SJCRH30 (cell line): ENCODE data around the gene ZNF444. TPM values are rescaled to one million over a fixed set of nuclear protein-coding genes. Genes with fewer than 3 reads are reported as not detected.
"Not testable (repeated sequence)": the region's sequence is repeated elsewhere in the genome, so short reads cannot be mapped to it uniquely, and the experiment has no call there.

Source experiments
- DNase-seq, 2 experiments: peaks; one replicate each; pipeline ENCODE4 v3.0.0-alpha.2; 2015 to 2020
- H3K27ac ChIP-seq: fragments of 250-450 bp; sonication (Bioruptor Pico); 2 replicates; pipeline ENCODE4 v1.5.1; 2020; ENCODE audit warnings: mild to moderate bottlenecking, moderate library complexity
- H3K27me3 ChIP-seq: fragments of 250-450 bp; sonication (Bioruptor Pico); 2 replicates; pipeline ENCODE4 v1.5.1; 2020; ENCODE audit warnings: mild to moderate bottlenecking, moderate library complexity
- H3K36me3 ChIP-seq: fragments of 250-450 bp; sonication (Bioruptor Pico); 2 replicates; pipeline ENCODE4 v1.5.1; 2020; ENCODE audit warnings: mild to moderate bottlenecking, moderate library complexity
- H3K4me1 ChIP-seq: fragments of 250-450 bp; sonication (Bioruptor Pico); 2 replicates; pipeline ENCODE4 v1.5.1; 2020; ENCODE audit warnings: mild to moderate bottlenecking, moderate library complexity
- H3K4me3 ChIP-seq: fragments of 250-450 bp; sonication (Bioruptor Pico); 2 replicates; pipeline ENCODE4 v1.5.1; 2020; ENCODE audit warnings: mild to moderate bottlenecking, moderate library complexity
- H3K9me3 ChIP-seq: fragments of 250-450 bp; sonication (Bioruptor Pico); replicated peaks from 2 replicates; pipeline ENCODE4 v1.5.1; 2020; ENCODE audit warnings: mild to moderate bottlenecking, moderate library complexity
- total RNA-seq: library from RNA; depleted of rRNA; stranded (reverse); fragments of >200 nt; shearing (Covaris generic); gene quantifications from 2 replicates; pipeline ENCODE4 v1.2.3, GENCODE V29; 2014

Gene ZNF444
- total RNA-seq, 1 experiment from 2014 or later: 18.7 TPM

DNA sequence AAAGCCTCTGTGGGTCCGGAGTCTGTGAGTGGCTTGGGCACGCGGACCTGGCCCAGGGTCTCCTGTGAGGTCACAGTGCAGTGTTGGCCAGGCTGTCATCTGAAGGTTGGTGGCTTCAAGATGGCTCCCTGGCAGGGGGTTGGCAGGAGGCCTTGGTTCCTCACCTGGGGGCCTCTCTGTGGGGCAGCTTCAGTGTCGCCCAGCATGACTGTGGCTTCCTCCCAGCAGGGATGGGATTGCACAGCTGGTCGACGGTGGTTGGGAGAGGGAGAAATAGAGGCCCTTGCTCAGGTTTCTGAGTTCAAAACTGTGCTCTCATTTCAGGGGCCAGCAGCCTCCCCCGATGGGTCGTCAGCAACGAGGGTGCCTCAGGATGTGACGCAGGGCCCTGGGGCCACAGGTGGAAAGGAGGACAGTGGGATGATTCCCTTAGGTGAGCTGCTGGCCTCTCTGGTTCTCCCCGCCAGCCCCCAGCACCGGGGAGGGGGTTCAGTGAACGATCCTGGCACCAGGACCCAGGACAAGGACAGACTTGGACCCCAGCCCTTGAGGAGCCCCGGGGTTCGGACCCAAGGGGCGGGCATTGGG lies 17.2 kb downstream of the ZNF444 start:
- DNase-seq: no peak
- no peaks in the 10 kb centered on the region for H3K27me3 ChIP-seq
- peaks cover 8% of the 10 kb centered on the region; the same call in 1 of the 2 replicates for H3K36me3 ChIP-seq
- no peak overlapping the region for H3K27ac ChIP-seq
- no peak overlapping the region for H3K4me3 ChIP-seq
- no peaks in the 10 kb centered on the region for H3K9me3 ChIP-seq
- no peaks in the 10 kb centered on the region for H3K4me1 ChIP-seq

DNA sequence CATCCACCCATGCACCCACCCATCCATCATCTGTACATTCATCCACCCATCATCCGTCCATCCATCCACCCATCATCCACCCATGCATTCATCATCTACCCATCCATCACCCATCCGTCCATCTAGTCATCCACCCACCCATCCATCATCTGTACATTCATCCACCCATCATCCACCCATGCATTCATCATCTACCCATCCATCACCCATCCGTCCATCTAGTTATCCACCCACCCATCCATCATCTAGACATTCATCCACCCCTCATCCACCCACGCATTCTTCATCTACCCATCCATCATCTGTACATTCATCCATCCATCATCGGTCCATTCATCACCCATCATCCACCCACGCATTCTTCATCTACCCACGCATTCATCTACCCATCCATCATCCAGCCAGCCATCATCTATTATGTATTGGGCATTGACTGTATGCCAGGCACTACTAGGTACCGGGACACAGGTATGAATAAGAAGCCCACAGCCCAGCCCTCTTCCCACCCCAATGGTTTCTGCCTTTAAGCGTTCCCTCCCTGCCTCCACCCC lies 18.0 kb downstream of the ZNF444 start:
- DNase-seq: no peak
- no peak overlapping the region for H3K27ac ChIP-seq
- H3K4me1 ChIP-seq: no peaks in the 10 kb centered on the region
- H3K27me3 ChIP-seq: no peaks in the 10 kb centered on the region
- H3K4me3 ChIP-seq: no peak overlapping the region
- H3K9me3 ChIP-seq: no peaks in the 10 kb centered on the region
- peaks cover 8% of the 10 kb centered on the region; the same call in 1 of the 2 replicates for H3K36me3 ChIP-seq

DNA sequence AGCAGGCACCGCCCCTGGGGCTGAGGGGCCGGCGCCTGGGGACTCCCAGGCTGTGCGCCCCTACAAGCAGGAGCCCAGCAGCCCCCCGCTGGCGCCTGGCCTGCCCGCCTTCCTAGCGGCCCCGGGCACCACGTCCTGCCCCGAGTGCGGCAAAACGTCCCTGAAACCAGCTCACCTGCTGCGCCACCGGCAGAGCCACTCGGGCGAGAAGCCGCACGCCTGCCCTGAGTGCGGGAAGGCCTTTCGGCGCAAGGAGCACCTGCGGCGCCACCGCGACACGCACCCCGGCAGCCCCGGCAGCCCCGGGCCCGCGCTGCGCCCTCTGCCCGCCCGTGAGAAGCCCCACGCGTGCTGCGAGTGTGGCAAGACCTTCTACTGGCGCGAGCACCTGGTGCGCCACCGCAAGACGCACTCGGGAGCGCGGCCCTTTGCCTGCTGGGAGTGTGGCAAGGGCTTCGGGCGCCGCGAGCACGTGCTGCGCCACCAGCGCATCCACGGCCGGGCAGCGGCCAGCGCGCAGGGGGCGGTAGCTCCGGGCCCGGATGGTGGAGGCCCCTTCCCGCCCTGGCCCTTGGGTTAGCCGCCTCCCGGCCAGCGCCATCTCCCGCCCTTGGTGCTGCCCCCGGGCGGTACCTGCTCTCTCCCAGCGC lies 18.7 kb downstream of the ZNF444 start:
- H3K4me3 ChIP-seq: no peak overlapping the region
- H3K27me3 ChIP-seq: no peaks in the 10 kb centered on the region
- no peaks in the 10 kb centered on the region for H3K9me3 ChIP-seq
- H3K27ac ChIP-seq: no peak overlapping the region
- peaks cover 8% of the 10 kb centered on the region; the same call in 1 of the 2 replicates for H3K36me3 ChIP-seq
- no peaks in the 10 kb centered on the region for H3K4me1 ChIP-seq
- no peak for DNase-seq

DNA sequence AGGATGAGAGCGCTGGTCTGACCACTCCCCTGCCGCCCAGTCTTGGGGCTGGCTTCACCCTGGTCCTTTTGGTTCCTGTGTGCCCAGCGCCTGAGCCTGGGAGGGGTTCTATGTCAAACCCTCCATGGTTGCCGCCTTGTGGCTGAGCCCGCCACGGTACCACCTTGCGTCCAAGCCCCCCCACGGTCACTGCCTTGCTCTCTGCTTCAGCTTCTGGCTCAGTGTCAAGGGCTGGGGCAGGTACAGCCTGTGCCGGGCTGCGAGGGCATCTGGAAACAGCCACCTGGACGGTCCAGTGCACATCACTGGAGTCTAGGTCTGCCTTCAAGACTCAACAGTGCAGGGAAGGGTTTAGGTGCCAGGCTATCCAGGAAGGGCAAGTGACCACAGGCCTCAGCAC lies 20.4 kb downstream of the ZNF444 start:
- Histone ChIP-seq H3K4me1 (no peaks in the 10 kb centered on the region), H3K4me3 (no peak overlapping the region), H3K27me3 (no peaks in the 10 kb centered on the region), H3K36me3 (0 out of 2 replicates have a peak, but pooled peaks cover 2% of the 10 kb centered on the region), H3K9me3 (no peaks in the 10 kb centered on the region), H3K27ac (no peak overlapping the region)
- no peak for DNase-seq

DNA sequence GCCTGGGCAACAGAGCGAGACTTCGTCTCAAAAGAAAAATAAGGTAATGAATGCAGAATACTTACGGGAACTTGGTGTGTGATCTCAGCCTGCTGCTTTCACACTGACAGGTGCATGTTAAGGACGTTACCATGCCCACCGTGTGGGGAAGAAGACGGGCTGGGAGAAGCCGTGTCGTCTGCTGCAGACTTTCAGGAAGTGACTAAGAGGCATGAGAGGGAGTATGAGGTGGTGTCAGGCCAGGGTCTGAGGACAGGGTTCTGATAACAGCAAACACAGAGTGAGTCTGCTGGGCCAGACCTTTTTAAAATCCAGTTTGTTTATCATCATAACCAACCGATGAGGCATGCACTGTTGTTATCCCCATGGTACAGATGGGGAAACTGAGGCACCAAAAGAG lies 21.2 kb downstream of the ZNF444 start:
- no peak for DNase-seq
- Histone ChIP-seq H3K36me3 (0 out of 2 replicates have a peak, but pooled peaks cover 2% of the 10 kb centered on the region), H3K4me3 (no peak overlapping the region), H3K27me3 (no peaks in the 10 kb centered on the region), H3K27ac (no peak overlapping the region), H3K4me1 (no peaks in the 10 kb centered on the region), H3K9me3 (no peaks in the 10 kb centered on the region)

DNA sequence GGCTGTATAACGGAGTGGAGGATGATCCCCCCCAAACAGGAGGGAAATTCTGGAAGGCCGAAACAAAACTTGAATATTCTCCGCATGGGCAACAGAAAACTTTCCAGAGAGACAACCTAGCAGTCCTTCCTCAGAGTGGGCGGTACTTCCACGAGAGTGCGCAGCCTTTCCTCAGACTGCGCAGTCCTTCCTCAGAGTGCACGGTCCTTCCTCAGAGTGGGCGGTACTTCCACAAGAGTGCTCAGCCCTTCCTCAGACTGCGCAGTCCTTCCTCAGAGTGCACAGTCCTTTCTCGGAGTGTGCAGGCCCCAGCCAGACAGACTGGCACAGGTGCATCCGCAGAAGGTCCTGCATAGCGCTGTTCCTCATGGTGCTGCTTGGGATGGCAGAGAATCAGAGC lies 22.0 kb downstream of the ZNF444 start:
- Histone ChIP-seq H3K27ac (no peak overlapping the region), H3K4me1 (no peaks in the 10 kb centered on the region), H3K9me3 (no peaks in the 10 kb centered on the region), H3K36me3 (0 out of 2 replicates have a peak, but pooled peaks cover 2% of the 10 kb centered on the region), H3K27me3 (no peaks in the 10 kb centered on the region), H3K4me3 (no peak overlapping the region)
- DNase-seq: peak in 1 of 2 experiments; percentile 38

DNA sequence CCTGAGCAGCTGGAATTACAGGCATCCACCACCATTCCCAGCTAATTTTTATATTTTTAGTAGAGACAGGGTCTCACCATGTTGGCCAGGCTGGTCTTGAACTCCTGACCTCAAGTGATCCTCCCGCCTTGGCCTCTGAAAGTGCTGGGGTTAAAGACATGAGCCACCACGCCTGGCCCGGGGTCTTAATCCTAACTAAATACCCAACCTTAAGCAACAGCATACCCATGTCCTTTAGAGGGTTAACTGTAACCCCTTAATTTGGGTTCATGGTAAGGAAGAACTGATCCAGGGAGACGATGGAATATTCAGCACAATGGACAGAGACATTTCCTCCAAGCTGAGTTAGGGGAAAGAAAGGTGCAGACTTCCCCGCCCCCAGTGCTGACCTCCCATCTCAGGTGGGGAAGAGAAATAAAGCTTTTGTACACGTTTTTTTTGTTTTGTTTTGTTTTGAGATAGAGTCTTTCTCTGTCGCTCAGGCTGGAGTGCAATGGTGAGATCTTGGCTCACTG lies 26.0 kb downstream of the ZNF444 start:
- Histone ChIP-seq H3K9me3 (no peaks in the 10 kb centered on the region), H3K27ac (no peak overlapping the region), H3K27me3 (no peaks in the 10 kb centered on the region), H3K36me3 (no peaks in the 10 kb centered on the region), H3K4me3 (no peak overlapping the region), H3K4me1 (no peaks in the 10 kb centered on the region)
- peak in 1 of 2 experiments; percentile 53 for DNase-seq

DNA sequence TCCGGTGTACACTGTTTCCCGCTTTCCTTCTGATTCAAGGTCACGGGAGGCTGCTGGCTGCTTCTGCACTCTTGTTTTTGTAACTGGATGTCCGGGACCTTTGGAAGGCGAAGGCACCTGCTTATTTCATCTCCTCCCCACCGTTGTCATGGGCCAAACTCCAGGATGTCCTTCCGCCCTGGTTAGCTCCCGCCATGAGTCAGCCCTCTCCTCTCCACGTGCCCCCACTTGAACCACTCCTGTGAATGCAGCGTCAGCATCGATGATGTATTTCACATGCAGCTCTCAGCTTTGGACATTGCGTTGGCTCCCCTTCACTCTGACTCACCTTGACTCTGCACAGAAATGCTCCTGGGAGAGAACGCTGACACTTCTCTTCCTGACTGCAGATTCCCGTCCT lies 29.2 kb downstream of the ZNF444 start:
- Histone ChIP-seq H3K27me3 (no peaks in the 10 kb centered on the region), H3K4me1 (no peaks in the 10 kb centered on the region), H3K4me3 (no peak overlapping the region), H3K9me3 (no peaks in the 10 kb centered on the region), H3K27ac (no peak overlapping the region), H3K36me3 (no peaks in the 10 kb centered on the region)
- DNase-seq: no peak

DNA sequence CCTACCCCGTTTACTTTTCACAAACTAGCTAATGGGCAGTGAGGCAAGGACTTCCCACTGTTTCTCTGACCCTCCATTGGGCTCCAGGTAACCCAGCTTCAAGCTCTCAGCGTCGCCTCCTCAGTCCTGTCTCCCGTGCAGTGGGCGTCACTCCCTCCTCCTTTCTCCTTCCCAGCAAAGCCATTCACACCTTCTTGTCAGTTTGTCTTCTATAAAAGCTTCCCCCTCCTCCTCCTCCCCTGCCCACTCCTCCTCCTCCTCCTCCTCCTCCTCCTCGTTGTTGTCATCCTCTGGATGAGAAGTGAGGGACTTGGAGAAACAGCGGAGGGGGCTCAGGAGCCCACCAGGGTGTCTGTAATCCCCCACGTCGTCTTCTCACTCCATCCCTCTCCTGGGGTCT lies 33.0 kb downstream of the ZNF444 start:
- Histone ChIP-seq H3K27me3 (no peaks in the 10 kb centered on the region), H3K9me3 (no peaks in the 10 kb centered on the region), H3K4me3 (no peak overlapping the region), H3K36me3 (no peaks in the 10 kb centered on the region), H3K4me1 (no peaks in the 10 kb centered on the region), H3K27ac (no peak overlapping the region)
- DNase-seq: no peak

DNA sequence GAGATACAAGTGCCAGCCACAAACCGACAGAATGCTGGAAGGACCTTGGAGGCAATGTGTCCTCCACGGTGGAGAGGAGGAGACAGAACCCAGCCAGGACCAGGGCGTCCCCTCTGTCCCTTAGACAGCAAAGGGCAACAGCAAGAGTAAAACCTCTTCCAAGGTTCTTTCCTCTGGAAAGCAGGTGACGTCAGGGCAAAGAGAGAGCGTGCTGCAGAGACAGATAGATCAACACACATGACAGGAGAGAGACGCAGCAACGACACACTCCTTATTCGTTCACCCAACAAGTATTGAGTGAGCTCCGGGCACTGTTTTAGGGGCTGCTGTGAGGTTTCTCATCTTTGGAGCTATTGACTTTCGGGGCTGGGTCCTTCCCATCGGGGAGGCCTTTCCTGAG lies 33.5 kb downstream of the ZNF444 start:
- Histone ChIP-seq H3K4me3 (no peak overlapping the region), H3K9me3 (no peaks in the 10 kb centered on the region), H3K36me3 (no peaks in the 10 kb centered on the region), H3K4me1 (no peaks in the 10 kb centered on the region), H3K27ac (no peak overlapping the region), H3K27me3 (no peaks in the 10 kb centered on the region)
- DNase-seq: no peak

DNA sequence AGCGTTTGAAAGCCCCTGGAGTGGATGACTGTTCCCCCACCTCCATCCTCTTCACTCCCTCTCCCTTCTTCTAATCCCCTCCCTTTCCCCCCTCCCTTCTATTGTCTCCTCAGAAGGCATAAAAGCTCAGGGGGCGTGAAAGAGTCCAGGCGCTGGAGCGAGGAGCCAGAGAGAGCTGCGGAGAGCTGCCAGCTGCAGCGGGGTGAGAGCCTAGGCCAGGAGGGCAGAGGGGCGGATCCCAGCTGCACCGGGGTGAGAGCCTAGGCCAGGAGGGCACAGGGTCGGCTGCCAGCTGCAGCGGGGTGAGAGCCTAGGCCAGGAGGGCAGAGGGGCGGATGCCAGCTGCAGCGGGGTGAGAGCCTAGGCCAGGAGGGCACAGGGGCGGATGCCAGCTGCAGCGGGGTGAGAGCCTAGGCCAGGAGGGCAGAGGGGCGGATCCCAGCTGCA lies 34.8 kb downstream of the ZNF444 start, which contains the start of gene GALP:
GALP (plus strand) TSS at position 148 of the 447 bp plus-strand sequence. CDS start 1,101 bp downstream, outside the sequence.
- not testable (repeated sequence) for H3K4me1 ChIP-seq, H3K4me3 ChIP-seq, H3K27me3 ChIP-seq, H3K9me3 ChIP-seq, H3K36me3 ChIP-seq, H3K27ac ChIP-seq, DNase-seq

DNA sequence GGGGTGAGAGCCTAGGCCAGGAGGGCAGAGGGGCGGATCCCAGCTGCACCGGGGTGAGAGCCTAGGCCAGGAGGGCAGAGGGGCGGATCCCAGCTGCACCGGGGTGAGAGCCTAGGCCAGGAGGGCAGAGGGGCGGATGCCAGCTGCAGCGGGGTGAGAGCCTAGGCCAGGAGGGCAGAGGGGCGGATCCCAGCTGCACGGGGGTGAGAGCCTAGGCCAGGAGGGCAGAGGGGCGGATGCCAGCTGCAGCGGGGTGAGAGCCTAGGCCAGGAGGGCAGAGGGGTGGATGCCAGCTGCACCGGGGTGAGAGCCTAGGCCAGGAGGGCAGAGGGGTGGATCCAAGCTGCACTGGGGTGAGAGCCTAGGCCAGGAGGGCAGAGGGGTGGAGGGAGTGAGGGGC lies 35.2 kb downstream of the ZNF444 start:
- not testable (repeated sequence) for H3K27ac ChIP-seq, DNase-seq, H3K4me1 ChIP-seq, H3K9me3 ChIP-seq, H3K27me3 ChIP-seq, H3K36me3 ChIP-seq, H3K4me3 ChIP-seq

DNA sequence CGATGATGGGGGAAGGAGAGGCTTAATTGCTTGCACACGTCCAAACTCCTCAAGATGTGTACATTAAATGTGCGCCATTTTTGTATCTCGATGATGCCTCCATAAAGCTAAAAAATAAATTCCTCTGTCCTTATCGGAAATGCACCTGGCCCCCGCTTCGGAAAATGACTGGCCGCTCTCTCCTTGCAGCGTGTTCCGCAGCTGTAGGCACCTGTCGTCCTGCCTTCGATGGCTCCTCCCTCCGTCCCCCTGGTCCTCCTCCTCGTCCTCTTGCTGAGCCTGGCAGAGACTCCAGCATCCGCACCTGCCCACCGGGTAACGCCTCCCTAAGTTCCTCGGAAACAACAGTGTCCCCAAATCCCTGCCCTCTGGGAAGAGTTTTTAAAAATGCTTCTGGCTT lies 35.8 kb downstream of the ZNF444 start:
- Histone ChIP-seq H3K4me1 (no peaks in the 10 kb centered on the region), H3K9me3 (no peaks in the 10 kb centered on the region), H3K27ac (no peak overlapping the region), H3K4me3 (no peak overlapping the region), H3K36me3 (no peaks in the 10 kb centered on the region), H3K27me3 (no peaks in the 10 kb centered on the region)
- DNase-seq: no peak

DNA sequence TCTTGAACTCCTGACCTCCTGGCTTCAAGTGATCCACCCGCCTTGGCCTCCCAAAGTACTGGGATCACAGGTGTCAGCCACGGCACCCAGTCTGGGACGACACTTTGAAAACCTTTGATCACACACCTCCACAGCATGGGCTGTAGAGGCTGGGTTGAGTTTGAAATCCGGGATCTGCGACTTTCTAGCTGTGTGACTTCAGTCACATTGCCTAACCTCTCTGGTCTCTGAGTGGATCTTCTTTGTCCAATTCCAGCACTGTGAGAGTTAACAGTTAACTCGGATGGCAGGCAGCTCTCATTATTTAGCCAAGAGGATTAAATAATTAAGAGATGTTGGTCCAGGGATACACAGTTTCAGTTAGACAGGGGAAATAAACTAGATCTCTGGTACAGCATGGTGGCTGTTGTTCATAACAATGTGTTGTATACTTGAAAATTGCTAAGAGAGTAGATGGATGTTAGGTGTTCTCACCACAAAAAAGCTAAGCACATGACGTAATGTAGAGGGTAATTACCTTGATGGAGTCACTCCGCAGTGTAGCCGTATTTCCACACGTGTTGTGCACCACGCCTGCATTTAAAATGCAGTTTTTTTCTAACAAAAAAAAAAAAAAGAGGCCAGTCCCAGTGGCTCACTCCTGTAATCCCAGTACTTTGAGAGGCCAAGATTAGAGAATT lies 36.6 kb downstream of the ZNF444 start:
- Histone ChIP-seq H3K9me3 (no peaks in the 10 kb centered on the region), H3K4me3 (no peak overlapping the region), H3K27me3 (no peaks in the 10 kb centered on the region), H3K36me3 (no peaks in the 10 kb centered on the region), H3K27ac (no peak overlapping the region), H3K4me1 (no peaks in the 10 kb centered on the region)
- DNase-seq: no peak

DNA sequence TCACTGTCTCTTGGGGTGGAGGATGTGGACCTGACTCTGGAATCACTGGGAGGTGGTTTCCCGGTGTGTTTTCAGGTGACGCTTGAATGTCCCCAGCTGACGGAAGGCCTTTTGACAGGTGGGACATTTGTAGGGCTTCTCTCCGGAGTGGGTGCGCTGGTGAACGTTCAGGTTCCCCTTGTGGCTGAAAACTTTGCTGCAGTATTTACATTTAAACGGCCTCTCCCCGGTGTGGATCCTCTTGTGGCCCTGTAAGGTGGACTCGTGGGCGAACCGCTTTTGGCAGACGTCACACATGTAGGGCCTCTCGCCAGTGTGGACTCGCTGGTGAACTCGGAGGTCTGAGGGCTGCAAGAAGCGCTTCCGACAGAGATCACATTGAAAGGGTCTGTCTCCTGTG lies 48.7 kb downstream of the ZNF444 start:
- no peaks in the 10 kb centered on the region for H3K9me3 ChIP-seq
- no peak overlapping the region for H3K27ac ChIP-seq
- no peaks in the 10 kb centered on the region for H3K4me1 ChIP-seq
- no peaks in the 10 kb centered on the region for H3K36me3 ChIP-seq
- H3K27me3 ChIP-seq: no peaks in the 10 kb centered on the region
- no peak overlapping the region for H3K4me3 ChIP-seq
- DNase-seq: no peak
